ENCODE results near the gene SLC24A2.

SLC24A2 gene

GRCh38 chr9:19783500-19783899 lies 5.3 kb downstream of the SLC24A2 start:
- Mint-ChIP-seq H3K4me3 (no peak overlapping the region), H3K27me3 (peaks cover 25% of the 10 kb centered on the region), H3K9me3 (no peaks in the 10 kb centered on the region), H3K27ac (no peak overlapping the region), H3K36me3 (ENCODE audit: low read depth) (no peaks in the 10 kb centered on the region), H3K4me1 (no peaks in the 10 kb centered on the region)
- DNase-seq (no peak), ATAC-seq (no peak)

- H3K27me3 Mint-ChIP-seq: peaks cover 13% of the 10 kb centered on the region
- DNase-seq (no peak), ATAC-seq (no peak)
- H3K36me3 Mint-ChIP-seq (ENCODE audit: low read depth): no peaks in the 10 kb centered on the region
- no peaks in the 10 kb centered on the region for H3K4me1 Mint-ChIP-seq
- H3K27ac Mint-ChIP-seq: no peak overlapping the region
- no peaks in the 10 kb centered on the region for H3K9me3 Mint-ChIP-seq
- no peak overlapping the region for H3K4me3 Mint-ChIP-seq
These were observed 6.8 kb downstream of the SLC24A2 start for GRCh38 chr9:19782005-19782404.

GRCh38 chr9:19781240-19781639 lies 7.6 kb downstream of the SLC24A2 start:
- Mint-ChIP-seq H3K27me3 (peaks cover 12% of the 10 kb centered on the region), H3K27ac (no peak overlapping the region), H3K4me3 (no peak overlapping the region), H3K36me3 (ENCODE audit: low read depth) (no peaks in the 10 kb centered on the region), H3K4me1 (no peaks in the 10 kb centered on the region), H3K9me3 (no peaks in the 10 kb centered on the region)
- ATAC-seq (no peak), DNase-seq (no peak)

- Mint-ChIP-seq H3K27me3 (peaks cover 3% of the 10 kb centered on the region), H3K27ac (no peak overlapping the region), H3K4me1 (no peaks in the 10 kb centered on the region), H3K4me3 (no peak overlapping the region), H3K9me3 (no peaks in the 10 kb centered on the region), H3K36me3 (ENCODE audit: low read depth) (no peaks in the 10 kb centered on the region)
- DNase-seq (no peak), ATAC-seq (no peak)
These were observed 17.4 kb downstream of the SLC24A2 start for GRCh38 chr9:19771446-19771845.

GRCh38 chr9:19770973-19771372 lies 17.9 kb downstream of the SLC24A2 start:
- ATAC-seq (no peak), DNase-seq (no peak)
- Mint-ChIP-seq H3K36me3 (ENCODE audit: low read depth) (no peaks in the 10 kb centered on the region), H3K4me3 (no peak overlapping the region), H3K27me3 (peaks cover 3% of the 10 kb centered on the region), H3K4me1 (no peaks in the 10 kb centered on the region), H3K9me3 (peaks cover 1% of the 10 kb centered on the region), H3K27ac (no peak overlapping the region)

- Mint-ChIP-seq H3K4me3 (no peak overlapping the region), H3K27ac (no peak overlapping the region), H3K36me3 (ENCODE audit: low read depth) (no peaks in the 10 kb centered on the region), H3K27me3 (no peaks in the 10 kb centered on the region), H3K9me3 (peaks cover 11% of the 10 kb centered on the region), H3K4me1 (no peaks in the 10 kb centered on the region)
- DNase-seq: no peak
- no peak for ATAC-seq
These were observed 19.6 kb downstream of the SLC24A2 start for GRCh38 chr9:19769213-19769612.

- Mint-ChIP-seq H3K9me3 (peaks cover 12% of the 10 kb centered on the region), H3K4me3 (no peak overlapping the region), H3K27ac (no peak overlapping the region), H3K36me3 (ENCODE audit: low read depth) (no peaks in the 10 kb centered on the region), H3K4me1 (no peaks in the 10 kb centered on the region), H3K27me3 (no peaks in the 10 kb centered on the region)
- no peak for ATAC-seq
- DNase-seq: no peak
These were observed 20.0 kb downstream of the SLC24A2 start for GRCh38 chr9:19768798-19769197.

- Mint-ChIP-seq H3K4me3 (no peak overlapping the region), H3K9me3 (no peaks in the 10 kb centered on the region), H3K36me3 (ENCODE audit: low read depth) (no peaks in the 10 kb centered on the region), H3K4me1 (no peaks in the 10 kb centered on the region), H3K27ac (no peak overlapping the region), H3K27me3 (no peaks in the 10 kb centered on the region)
- no peak for ATAC-seq
- no peak for DNase-seq
These were observed 29.8 kb downstream of the SLC24A2 start for GRCh38 chr9:19759066-19759465.

GRCh38 chr9:19757745-19758144 lies 31.1 kb downstream of the SLC24A2 start:
- no peak overlapping the region for H3K27ac Mint-ChIP-seq
- no peak overlapping the region for H3K4me3 Mint-ChIP-seq
- no peaks in the 10 kb centered on the region for H3K9me3 Mint-ChIP-seq
- H3K36me3 Mint-ChIP-seq (ENCODE audit: low read depth): no peaks in the 10 kb centered on the region
- DNase-seq (no peak), ATAC-seq (no peak)
- no peaks in the 10 kb centered on the region for H3K27me3 Mint-ChIP-seq
- no peaks in the 10 kb centered on the region for H3K4me1 Mint-ChIP-seq

- Mint-ChIP-seq H3K27ac (no peak overlapping the region), H3K9me3 (no peaks in the 10 kb centered on the region), H3K36me3 (ENCODE audit: low read depth) (no peaks in the 10 kb centered on the region), H3K27me3 (no peaks in the 10 kb centered on the region), H3K4me3 (no peak overlapping the region), H3K4me1 (no peaks in the 10 kb centered on the region)
- DNase-seq: no peak
- ATAC-seq: no peak
These were observed 33.9 kb downstream of the SLC24A2 start for GRCh38 chr9:19754921-19755320.

- H3K27me3 Mint-ChIP-seq: no peaks in the 10 kb centered on the region
- H3K27ac Mint-ChIP-seq: no peak overlapping the region
- ATAC-seq: peak; percentile 65
- peaks cover 9% of the 10 kb centered on the region for H3K4me1 Mint-ChIP-seq
- no peak overlapping the region for H3K4me3 Mint-ChIP-seq
- no peak for DNase-seq
- no peaks in the 10 kb centered on the region for H3K36me3 Mint-ChIP-seq (ENCODE audit: low read depth)
- H3K9me3 Mint-ChIP-seq: no peaks in the 10 kb centered on the region
These were observed 40.3 kb downstream of the SLC24A2 start for GRCh38 chr9:19748278-19749126.

GRCh38 chr9:19746223-19746622 lies 42.6 kb downstream of the SLC24A2 start:
- Mint-ChIP-seq H3K9me3 (no peaks in the 10 kb centered on the region), H3K27ac (no peak overlapping the region), H3K27me3 (no peaks in the 10 kb centered on the region), H3K4me3 (no peak overlapping the region), H3K4me1 (peaks cover 9% of the 10 kb centered on the region), H3K36me3 (ENCODE audit: low read depth) (no peaks in the 10 kb centered on the region)
- ATAC-seq (no peak), DNase-seq (no peak)

GRCh38 chr9:19741178-19741577 lies 47.7 kb downstream of the SLC24A2 start:
- H3K4me3 Mint-ChIP-seq: no peak overlapping the region
- no peaks in the 10 kb centered on the region for H3K27me3 Mint-ChIP-seq
- H3K27ac Mint-ChIP-seq: no peak overlapping the region
- no peaks in the 10 kb centered on the region for H3K36me3 Mint-ChIP-seq (ENCODE audit: low read depth)
- no peaks in the 10 kb centered on the region for H3K4me1 Mint-ChIP-seq
- DNase-seq: no peak
- ATAC-seq: no peak
- H3K9me3 Mint-ChIP-seq: no peaks in the 10 kb centered on the region
